ENCODE results near the gene DECR2.

DNA sequence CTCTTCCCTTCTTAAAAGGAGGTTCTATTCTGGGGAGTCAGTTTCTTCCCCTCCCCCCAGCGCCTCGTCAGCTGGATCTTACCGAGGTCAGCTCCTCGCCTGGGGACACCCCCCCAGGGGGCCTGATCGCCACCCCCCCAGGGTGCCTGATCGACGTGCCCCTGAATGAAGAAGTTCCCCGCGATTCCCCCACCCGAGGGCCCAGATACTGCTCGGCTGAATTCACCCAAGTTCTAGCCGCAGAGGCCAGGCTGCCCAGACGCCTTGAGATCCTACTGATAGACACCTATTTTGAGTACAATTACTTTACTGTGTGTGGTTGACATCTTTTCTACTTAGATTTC is 25.2 kb downstream of the DECR2 start:
- TF ChIP-seq POLR2A (IDR thresholded peaks at IDR 0.05): no peak
- no peak for TF ChIP-seq EP300 (IDR thresholded peaks at IDR 0.05)
- TF ChIP-seq, protein P1, sequence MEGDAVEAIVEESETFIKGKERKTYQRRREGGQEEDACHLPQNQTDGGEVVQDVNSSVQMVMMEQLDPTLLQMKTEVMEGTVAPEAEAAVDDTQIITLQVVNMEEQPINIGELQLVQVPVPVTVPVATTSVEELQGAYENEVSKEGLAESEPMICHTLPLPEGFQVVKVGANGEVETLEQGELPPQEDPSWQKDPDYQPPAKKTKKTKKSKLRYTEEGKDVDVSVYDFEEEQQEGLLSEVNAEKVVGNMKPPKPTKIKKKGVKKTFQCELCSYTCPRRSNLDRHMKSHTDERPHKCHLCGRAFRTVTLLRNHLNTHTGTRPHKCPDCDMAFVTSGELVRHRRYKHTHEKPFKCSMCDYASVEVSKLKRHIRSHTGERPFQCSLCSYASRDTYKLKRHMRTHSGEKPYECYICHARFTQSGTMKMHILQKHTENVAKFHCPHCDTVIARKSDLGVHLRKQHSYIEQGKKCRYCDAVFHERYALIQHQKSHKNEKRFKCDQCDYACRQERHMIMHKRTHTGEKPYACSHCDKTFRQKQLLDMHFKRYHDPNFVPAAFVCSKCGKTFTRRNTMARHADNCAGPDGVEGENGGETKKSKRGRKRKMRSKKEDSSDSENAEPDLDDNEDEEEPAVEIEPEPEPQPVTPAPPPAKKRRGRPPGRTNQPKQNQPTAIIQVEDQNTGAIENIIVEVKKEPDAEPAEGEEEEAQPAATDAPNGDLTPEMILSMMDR (IDR thresholded peaks at IDR 0.05): no peak

Data from stomach (tissue), 4 donors.